ENCODE results near the gene CARD11. TPM values are rescaled to one million over a fixed set of nuclear protein-coding genes. Genes with fewer than 3 reads are reported as not detected.

The CARD11 gene
- total RNA-seq, 1 experiment from 2014 or later: 0.82 TPM

- intact Hi-C loops (cut with micrococcal nuclease; ENCODE audit: unreplicated experiment): no loop called here
Observed at GRCh38 chr7:2982401-2982800, 61.3 kb downstream of the CARD11 start.

GRCh38 chr7:2981103-2981480 is 62.6 kb downstream of the CARD11 start:
- Histone ChIP-seq H3K27me3 (ENCODE audit: control insufficient read depth, insufficient read depth, low read length) (peaks cover 3% of the 10 kb centered on the region), H3K4me1 (ENCODE audit: control insufficient read depth, insufficient read depth, low read length) (no peaks in the 10 kb centered on the region), H3K9me3 (ENCODE audit: control insufficient read depth, insufficient read depth, low read depth, low read length) (no peaks in the 10 kb centered on the region), H3K4me3 (ENCODE audit: low read depth in 2 of 2, low read length in 2 of 2) (no peak overlapping the region), H3K27ac (ENCODE audit: low read length) (no peak overlapping the region), H3K36me3 (ENCODE audit: control insufficient read depth, insufficient read depth, low read length) (no peaks in the 10 kb centered on the region)
- in situ Hi-C loops (cut with HindIII; ENCODE audit: low pct_unique_long_range_greater_than_20kb, low sequenced_read_pairs) (no loop called here), intact Hi-C loops (cut with micrococcal nuclease; ENCODE audit: unreplicated experiment) (no loop called here)
- CTCF ChIA-PET: no interaction called here
- TF ChIP-seq CTCF (IDR thresholded peaks at IDR 0.05): no peak
- no peak for TF ChIP-seq REST (IDR thresholded peaks at IDR 0.05; ENCODE audit: insufficient read depth in 1 of 2, low read depth in 2 of 2, low read length in 1 of 2)
- TF ChIP-seq POLR2AphosphoS5 (IDR thresholded peaks at IDR 0.05; ENCODE audit: low read depth, low read length): no peak
- TF ChIP-seq TCF7L2 (IDR thresholded peaks at IDR 0.05; ENCODE audit: low read depth, low read length): no peak
- no peak for TF ChIP-seq SIN3A (IDR thresholded peaks at IDR 0.05; ENCODE audit: borderline replicate concordance, insufficient read depth, low read depth, low read length)
- POLR2A ChIA-PET: no interaction called here
- no TSS peak for BruUV-seq (replicated peaks)
- DNase-seq (ENCODE audit: low read depth, low spot score) (no peak), ATAC-seq (no peak)

More at GRCh38 chr7:2982401-2982800, 61.3 kb downstream of the CARD11 start:
- CTCF ChIA-PET: no interaction called here
- no peak overlapping the region for H3K4me3 ChIP-seq (ENCODE audit: low read depth in 2 of 2, low read length in 2 of 2)
- no peaks in the 10 kb centered on the region for H3K4me1 ChIP-seq (ENCODE audit: control insufficient read depth, insufficient read depth, low read length)
- POLR2A ChIA-PET: no interaction called here
- peaks cover 3% of the 10 kb centered on the region for H3K27me3 ChIP-seq (ENCODE audit: control insufficient read depth, insufficient read depth, low read length)
- no peaks in the 10 kb centered on the region for H3K9me3 ChIP-seq (ENCODE audit: control insufficient read depth, insufficient read depth, low read depth, low read length)
- BruUV-seq (replicated peaks): no TSS peak
- no peak overlapping the region for H3K27ac ChIP-seq (ENCODE audit: low read length)
- in situ Hi-C loops (cut with HindIII; ENCODE audit: low pct_unique_long_range_greater_than_20kb, low sequenced_read_pairs): no loop called here
- ATAC-seq (no peak), DNase-seq (ENCODE audit: low read depth, low spot score) (no peak)
- H3K36me3 ChIP-seq (ENCODE audit: control insufficient read depth, insufficient read depth, low read length): no peaks in the 10 kb centered on the region
- TF ChIP-seq CTCF (IDR thresholded peaks at IDR 0.05) (no peak), POLR2AphosphoS5 (IDR thresholded peaks at IDR 0.05; ENCODE audit: low read depth, low read length) (no peak), REST (IDR thresholded peaks at IDR 0.05; ENCODE audit: insufficient read depth in 1 of 2, low read depth in 2 of 2, low read length in 1 of 2) (no peak), TCF7L2 (IDR thresholded peaks at IDR 0.05; ENCODE audit: low read depth, low read length) (no peak), SIN3A (IDR thresholded peaks at IDR 0.05; ENCODE audit: borderline replicate concordance, insufficient read depth, low read depth, low read length) (no peak)
